HG02852 (cell line): ENCODE results near the gene SS18L1.
A peak's percentile ranks its signal among the peaks of the same experiment; 100 is the strongest.
"Not testable (repeated sequence)": the region's sequence is repeated elsewhere in the genome, so short reads cannot be mapped to it uniquely, and the experiment has no call there.

Experiments
- ATAC-seq: cut with Tn5 transposase; IDR thresholded peaks from one replicate; pipeline ENCODE4 v1.9.1; 2021; ENCODE audit warnings: mild to moderate bottlenecking, moderate library complexity; ENCODE audit not compliant: unreplicated experiment

The SS18L1 gene

GRCh38 chr20:62143081-62143956 lies at the start of gene SS18L1, which contains the start of gene PSMA7:
Gene SS18L1, plus strand, starts transcription at chr20:62143769. Its CDS starts 52 bp downstream, at chr20:62143821.
Gene PSMA7, minus strand, starts transcription at chr20:62143394. Its CDS starts 91 bp downstream, at chr20:62143303.
- ATAC-seq: peak; percentile 75

GRCh38 chr20:62096421-62097380 lies 46.9 kb upstream of the SS18L1 start:
- ATAC-seq: no peak

GRCh38 chr20:62097881-62098407 lies 45.6 kb upstream of the SS18L1 start:
- no peak for ATAC-seq

GRCh38 chr20:62101078-62101477 lies 42.5 kb upstream of the SS18L1 start:
- ATAC-seq: no peak

GRCh38 chr20:62103508-62104233 lies 39.9 kb upstream of the SS18L1 start:
- no peak for ATAC-seq

- ATAC-seq: no peak
These were observed 39.3 kb upstream of the SS18L1 start for GRCh38 chr20:62104234-62104789.

GRCh38 chr20:62104791-62105345 lies 38.7 kb upstream of the SS18L1 start:
- ATAC-seq: no peak

GRCh38 chr20:62105592-62105991 lies 38.0 kb upstream of the SS18L1 start:
- ATAC-seq: no peak

GRCh38 chr20:62111148-62111547 lies 32.4 kb upstream of the SS18L1 start:
- ATAC-seq: no peak

- no peak for ATAC-seq
These were observed 31.2 kb upstream of the SS18L1 start for GRCh38 chr20:62112368-62112767.

GRCh38 chr20:62114894-62115293 lies 28.7 kb upstream of the SS18L1 start:
- ATAC-seq: no peak

- ATAC-seq: not testable (repeated sequence)
These were observed 27.7 kb upstream of the SS18L1 start for GRCh38 chr20:62115800-62116407.

GRCh38 chr20:62116558-62117361 lies 26.8 kb upstream of the SS18L1 start:
- ATAC-seq: no peak

- no peak for ATAC-seq
These were observed 26.3 kb upstream of the SS18L1 start for GRCh38 chr20:62117362-62117646.

GRCh38 chr20:62117658-62118057 lies 25.9 kb upstream of the SS18L1 start:
- ATAC-seq: no peak

- ATAC-seq: no peak
These were observed 25.2 kb upstream of the SS18L1 start for GRCh38 chr20:62118113-62119043.

GRCh38 chr20:62119115-62119514 lies 24.5 kb upstream of the SS18L1 start:
- ATAC-seq: no peak
